IMR-90 (cell line): ENCODE data around the gene CST11. TPM values are rescaled to one million over a fixed set of nuclear protein-coding genes. Genes with fewer than 3 reads are reported as not detected.
"Not testable (repeated sequence)": the region's sequence is repeated elsewhere in the genome, so short reads cannot be mapped to it uniquely, and the experiment has no call there.

Source experiments
- ATAC-seq: fragments of 200-7000 bp; cut with Tn5 transposase; 2 replicates; pipeline ENCODE4 v1.9.1; 2020; ENCODE audit warnings: low read depth, mild to moderate bottlenecking, moderate library complexity
- BruUV-seq: library from RNA; stranded (reverse); fragments of 400-500 nt; replicated peaks from 2 replicates; lab custom pipeline; 2021; lab: Mats Ljungman, UMichigan
- CTCF ChIA-PET: fragments of 300-600 bp; formaldehyde crosslinking; extraction: SDS; loops from one replicate; lab custom pipeline; 2021; ENCODE audit warnings: antibody characterized with exemption; lab: Yijun Ruan, JAX
- POLR2A ChIA-PET: fragments of 300-600 bp; sonication (Branson Sonifier 250); formaldehyde crosslinking; loops from one replicate; lab custom pipeline; 2022; ENCODE audit warnings: antibody characterized with exemption; ENCODE audit not compliant: unreplicated experiment; lab: Charles Lee
- DNase-seq: peaks from one replicate; pipeline ENCODE4 v3.0.0; 2013
- H2AFZ ChIP-seq: replicated peaks from 2 replicates; pipeline ENCODE3; 2013; ENCODE audit warnings: low read length, mild to moderate bottlenecking; ENCODE audit not compliant: poor library complexity
- H2AK5ac ChIP-seq: 2 replicates; pipeline ENCODE4 v1.6.1; 2013; ENCODE audit warnings: low read depth, low read length, inconsistent platforms
- H2AK9ac ChIP-seq: replicated peaks from 2 replicates; pipeline ENCODE3; 2013; ENCODE audit warnings: mild to moderate bottlenecking, low read depth, low read length, moderate library complexity; ENCODE audit not compliant: poor library complexity
- H2BK120ac ChIP-seq: 2 replicates; pipeline ENCODE4 v1.6.1; 2013; ENCODE audit warnings: low read depth, low read length, inconsistent platforms
- H2BK15ac ChIP-seq: 3 replicates; pipeline ENCODE4 v1.6.1; 2013; ENCODE audit warnings: low read depth, low read length, inconsistent platforms
- H2BK20ac ChIP-seq: 2 replicates; pipeline ENCODE4 v1.6.1; 2013; ENCODE audit warnings: low read depth, mild to moderate bottlenecking, inconsistent platforms, low read length, moderate library complexity
- H2BK5ac ChIP-seq: 2 replicates; pipeline ENCODE4 v1.6.1; 2013; ENCODE audit warnings: mild to moderate bottlenecking, low read depth, low read length, inconsistent platforms; ENCODE audit not compliant: poor library complexity, severe bottlenecking
- H3K14ac ChIP-seq: replicated peaks from 2 replicates; pipeline ENCODE4 v1.6.1; 2013; ENCODE audit warnings: low read depth, low read length, inconsistent platforms
- H3K18ac ChIP-seq: 2 replicates; pipeline ENCODE4 v1.6.1; 2013; ENCODE audit warnings: low read depth, low read length, control low read depth
- H3K23ac ChIP-seq: 2 replicates; pipeline ENCODE4 v1.6.1; 2013; ENCODE audit warnings: low read depth, low read length, inconsistent platforms
- H3K27ac ChIP-seq: 2 replicates; pipeline ENCODE4 v1.5.1; 2013; ENCODE audit warnings: mild to moderate bottlenecking, control low read depth, low read length; ENCODE audit not compliant: insufficient read depth
- H3K27me3 ChIP-seq: 2 replicates; pipeline ENCODE4 v1.6.1; 2013; ENCODE audit warnings: low read length; ENCODE audit not compliant: control insufficient read depth, insufficient read depth
- H3K36me3 ChIP-seq: 2 replicates; pipeline ENCODE4 v1.6.1; 2013; ENCODE audit warnings: low read length, mixed read lengths; ENCODE audit not compliant: control insufficient read depth, insufficient read depth
- H3K4ac ChIP-seq: 2 replicates; pipeline ENCODE4 v1.6.1; 2013; ENCODE audit warnings: low read depth, low read length, inconsistent platforms
- H3K4me1 ChIP-seq: 2 replicates; pipeline ENCODE4 v1.6.1; 2013; ENCODE audit warnings: low read length, mixed read lengths; ENCODE audit not compliant: control insufficient read depth, insufficient read depth
- H3K4me2 ChIP-seq: 2 replicates; pipeline ENCODE4 v1.6.1; 2013; ENCODE audit warnings: low read depth, mild to moderate bottlenecking, control low read depth, low read length, moderate library complexity
- H3K4me3 ChIP-seq: 2 replicates; pipeline ENCODE4 v1.5.1; 2013; ENCODE audit warnings: low read depth, mild to moderate bottlenecking, control low read depth, low read length, moderate library complexity; ENCODE audit not compliant: insufficient read depth
- H3K56ac ChIP-seq: 2 replicates; pipeline ENCODE4 v1.6.1; 2013; ENCODE audit warnings: low read length, inconsistent platforms; ENCODE audit not compliant: insufficient read depth; ENCODE audit errors: extremely low read depth
- H3K79me1 ChIP-seq, 2 experiments: 2 replicates each; pipeline ENCODE4 v1.6.1; 2013; ENCODE audit warnings: low read length in 2 of 2, inconsistent platforms in 1 of 2, low read depth in 1 of 2
- H3K9ac ChIP-seq: 2 replicates; pipeline ENCODE4 v1.6.1; 2013; ENCODE audit warnings: low read depth, low read length, control low read depth
- H3K9me1 ChIP-seq: 2 replicates; pipeline ENCODE4 v1.6.1; 2013; ENCODE audit warnings: low read length, inconsistent platforms; ENCODE audit not compliant: insufficient read depth
- H3K9me3 ChIP-seq: 2 replicates; pipeline ENCODE4 v1.6.1; 2013; ENCODE audit warnings: low read length; ENCODE audit not compliant: control insufficient read depth, insufficient read depth
- H4K20me1 ChIP-seq: 2 replicates; pipeline ENCODE4 v1.6.1; 2013; ENCODE audit warnings: low read length, inconsistent platforms; ENCODE audit not compliant: insufficient read depth
- H4K5ac ChIP-seq: 2 replicates; pipeline ENCODE4 v1.6.1; 2013; ENCODE audit warnings: mild to moderate bottlenecking, low read depth, low read length, control low read depth
- H4K8ac ChIP-seq, 2 experiments: 2 replicates each; pipeline ENCODE4 v1.6.1; 2013; ENCODE audit warnings: low read depth in 2 of 2, low read length in 2 of 2, control low read depth in 1 of 2, inconsistent platforms in 1 of 2
- H4K91ac ChIP-seq: 2 replicates; pipeline ENCODE4 v1.6.1; 2013; ENCODE audit warnings: low read depth, low read length, inconsistent platforms; ENCODE audit not compliant: insufficient read depth
- WGBS, 2 experiments: methylation state at CpG; one replicate each; pipeline versions ENCODE4 v1.1.5 to v1.1.7; 2013; ENCODE audit warnings: missing lambda C conversion rate in 2 of 2; ENCODE audit not compliant: insufficient read length in 1 of 2; ENCODE audit errors: extremely low coverage in 2 of 2; 5-methylcytosine and 5-hydroxymethylcytosine counted together
- dilution Hi-C: fragments of 300-500 bp; cut with HindIII; formaldehyde crosslinking; loops from one replicate; pipeline ENCODE4 v1.14.3; 2018; ENCODE audit warnings: low sequenced_read_pairs; ENCODE audit not compliant: unreplicated experiment
- in situ Hi-C: fragments of 300-500 bp; cut with MboI; formaldehyde crosslinking; loops from 3 replicates; pipeline ENCODE4 v1.14.3; 2019; ENCODE audit warnings: low sequenced_read_pairs, inconsistent platforms, mixed read lengths
- intact Hi-C: fragments of 100-400 bp; cut with micrococcal nuclease; formaldehyde crosslinking; loops from 2 replicates; pipeline ENCODE4 v1.10.0; 2022
- polyA plus RNA-seq, 3 experiments: library from polyadenylated mRNA; depleted of rRNA; stranded (reverse); fragments of >200 nt; gene quantifications; 2 replicates each; pipeline ENCODE4 v1.2.3, GENCODE V29; 2012; ENCODE audit warnings: low replicate concordance in 1 of 3
- total RNA-seq: library from RNA; depleted of rRNA; stranded (reverse); fragments of >200 nt; gene quantifications from 2 replicates; pipeline ENCODE4 v1.2.3, GENCODE V29; 2012

CST11 gene
- total and polyA plus RNA-seq, 2 of the 4 experiments (the other 2 are of a cell fraction) = not detected

DNA sequence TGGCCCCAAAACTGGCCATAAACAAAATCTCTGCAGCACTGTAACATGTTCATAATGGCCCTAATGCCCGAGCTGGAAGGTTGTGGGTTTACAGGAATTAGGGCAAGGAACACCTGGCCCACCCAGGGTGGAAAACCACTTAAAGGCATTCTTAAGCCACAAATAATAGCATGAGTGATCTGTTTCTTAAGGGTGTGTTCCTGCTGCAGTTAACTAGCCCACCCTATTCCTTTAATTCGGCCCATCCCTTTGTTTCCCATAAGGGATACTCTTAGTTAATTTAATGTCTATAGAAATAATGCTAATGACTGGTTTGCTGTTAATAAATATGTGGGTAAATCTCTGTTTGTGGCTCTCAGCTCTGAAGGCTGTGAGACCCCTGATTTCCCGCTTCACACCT lies 14.3 kb upstream of the CST11 start:
- H4K5ac ChIP-seq, H3K14ac ChIP-seq, dilution Hi-C loops, H2AK5ac ChIP-seq, H3K9ac ChIP-seq, DNase-seq, H2AFZ ChIP-seq, H3K56ac ChIP-seq, POLR2A ChIA-PET, H3K4me2 ChIP-seq, H4K91ac ChIP-seq, H4K8ac ChIP-seq, CTCF ChIA-PET, H3K18ac ChIP-seq, H3K79me1 ChIP-seq, H2BK15ac ChIP-seq, H3K4ac ChIP-seq, ATAC-seq, BruUV-seq, H3K36me3 ChIP-seq, H2BK120ac ChIP-seq, H3K9me3 ChIP-seq, H3K27ac ChIP-seq, H3K27me3 ChIP-seq, in situ Hi-C loops, H3K23ac ChIP-seq, H3K4me1 ChIP-seq, H2BK20ac ChIP-seq, H2AK9ac ChIP-seq, H3K9me1 ChIP-seq, H2BK5ac ChIP-seq, H4K20me1 ChIP-seq, H3K4me3 ChIP-seq: not testable (repeated sequence)
- WGBS, 2 experiments = no CpG with 5 or more reads among the region's 3 CpGs
- intact Hi-C loops = loop anchor here (10.0 kb wide), 1 partner anchor 108 kb away; no protein-coding TSS in a partner anchor
